Measurements from ENCODE around the gene ENPP6.

Gene ENPP6

GRCh38 chr4:184074677-184075388 is 142.8 kb downstream of the ENPP6 start:
- Histone ChIP-seq H3K36me3 (no peaks in the 10 kb centered on the region), H3K9me3 (peaks cover 18% of the 10 kb centered on the region), H3K27me3 (no peaks in the 10 kb centered on the region), H3K27ac (no peak overlapping the region), H3K4me3 (no peak overlapping the region), H3K4me2 (no peak overlapping the region), H4K20me1 (no peaks in the 10 kb centered on the region), H3K9ac (no peak overlapping the region), H3K4me1 (no peaks in the 10 kb centered on the region)
- TF ChIP-seq Cebpa-rat (IDR thresholded peaks at IDR 0.05), result no peak

DNA sequence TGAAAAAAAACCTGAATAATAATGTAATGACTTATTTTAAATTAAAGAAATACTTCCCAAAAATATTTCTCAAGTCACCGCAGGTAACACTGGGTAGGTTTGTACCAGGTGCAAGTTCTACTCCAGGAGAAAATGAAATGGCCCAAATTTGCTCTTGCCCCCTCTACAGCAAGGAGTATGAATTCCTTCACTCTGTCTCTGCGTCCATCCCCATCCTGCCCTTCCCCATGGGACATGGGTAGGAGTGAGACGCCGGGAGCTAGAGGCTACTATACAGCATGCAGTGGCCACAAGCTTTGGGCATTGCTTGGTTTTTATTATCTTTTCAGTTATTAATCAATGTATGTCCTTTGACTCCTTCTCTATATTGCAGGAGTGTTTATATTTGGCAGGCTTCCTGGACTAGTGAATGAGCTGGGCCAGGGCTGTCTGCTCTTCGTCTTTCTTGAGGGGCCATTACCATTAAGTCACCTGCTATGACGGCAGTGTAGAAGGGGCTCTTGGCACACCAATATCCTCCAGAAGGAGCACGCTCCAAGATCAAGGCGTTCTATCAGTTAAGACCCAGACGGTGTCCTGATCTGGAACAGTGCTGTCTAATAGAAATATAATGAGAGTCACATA is 149.6 kb downstream of the ENPP6 start:
- Histone ChIP-seq H3K27me3 (no peaks in the 10 kb centered on the region), H4K20me1 (no peaks in the 10 kb centered on the region), H3K4me3 (no peak overlapping the region), H3K36me3 (no peaks in the 10 kb centered on the region), H3K9ac (no peak overlapping the region), H3K27ac (no peak overlapping the region), H3K4me2 (no peak overlapping the region), H3K9me3 (peaks cover 13% of the 10 kb centered on the region), H3K4me1 (no peaks in the 10 kb centered on the region)
- no peak for TF ChIP-seq Cebpa-rat (IDR thresholded peaks at IDR 0.05)

GRCh38 chr4:184066584-184067300 is 150.9 kb downstream of the ENPP6 start:
- H3K9me3 ChIP-seq, result 0 out of 2 replicates have a peak, but pooled peaks cover under 1% of the 10 kb centered on the region
- no peaks in the 10 kb centered on the region for H3K36me3 ChIP-seq
- H3K4me2 ChIP-seq, result no peak overlapping the region
- H3K27me3 ChIP-seq, result no peaks in the 10 kb centered on the region
- no peak overlapping the region for H3K4me3 ChIP-seq
- no peaks in the 10 kb centered on the region for H4K20me1 ChIP-seq
- no peak for TF ChIP-seq Cebpa-rat (IDR thresholded peaks at IDR 0.05)
- no peak overlapping the region for H3K9ac ChIP-seq
- no peak overlapping the region for H3K27ac ChIP-seq
- H3K4me1 ChIP-seq, result no peaks in the 10 kb centered on the region

- Histone ChIP-seq H3K4me2 (no peak overlapping the region), H3K36me3 (no peaks in the 10 kb centered on the region), H3K9me3 (no peaks in the 10 kb centered on the region), H3K9ac (no peak overlapping the region), H3K27ac (no peak overlapping the region), H3K4me3 (no peak overlapping the region), H4K20me1 (no peaks in the 10 kb centered on the region), H3K4me1 (no peaks in the 10 kb centered on the region), H3K27me3 (no peaks in the 10 kb centered on the region)
- no peak for TF ChIP-seq Cebpa-rat (IDR thresholded peaks at IDR 0.05)
Measured at GRCh38 chr4:184064877-184065276, 152.8 kb downstream of the ENPP6 start.

DNA sequence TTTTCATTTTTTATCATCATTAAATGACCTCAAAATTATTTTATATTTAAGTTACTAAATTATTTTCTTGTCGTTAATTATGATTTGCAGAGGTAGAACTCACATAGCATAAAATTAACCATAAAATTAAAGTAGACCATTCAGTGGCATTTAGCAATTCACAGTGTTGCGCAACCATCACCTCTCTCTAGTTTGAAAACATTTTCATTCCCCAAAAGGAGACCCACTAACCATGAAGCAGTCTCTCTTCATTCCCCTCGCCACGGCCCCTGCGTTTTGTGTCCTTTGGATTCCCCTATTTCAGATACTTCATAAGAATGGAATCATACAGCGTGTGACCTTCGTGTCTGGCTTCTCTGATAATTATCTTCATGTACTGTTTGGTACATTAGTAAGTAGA is 154.9 kb downstream of the ENPP6 start:
- H3K27ac ChIP-seq, result no peak overlapping the region
- no peak overlapping the region for H3K9ac ChIP-seq
- H3K9me3 ChIP-seq, result no peaks in the 10 kb centered on the region
- peak; percentile 92 for TF ChIP-seq Cebpa-rat (IDR thresholded peaks at IDR 0.05)
- H4K20me1 ChIP-seq, result no peaks in the 10 kb centered on the region
- no peak overlapping the region for H3K4me2 ChIP-seq
- no peaks in the 10 kb centered on the region for H3K4me1 ChIP-seq
- no peaks in the 10 kb centered on the region for H3K36me3 ChIP-seq
- no peaks in the 10 kb centered on the region for H3K27me3 ChIP-seq
- no peak overlapping the region for H3K4me3 ChIP-seq

GRCh38 chr4:184061582-184061981 is 156.1 kb downstream of the ENPP6 start:
- no peaks in the 10 kb centered on the region for H3K36me3 ChIP-seq
- H4K20me1 ChIP-seq, result no peaks in the 10 kb centered on the region
- H3K4me1 ChIP-seq, result no peaks in the 10 kb centered on the region
- no peaks in the 10 kb centered on the region for H3K27me3 ChIP-seq
- H3K4me2 ChIP-seq, result no peak overlapping the region
- H3K27ac ChIP-seq, result no peak overlapping the region
- H3K9me3 ChIP-seq, result no peaks in the 10 kb centered on the region
- no peak for TF ChIP-seq Cebpa-rat (IDR thresholded peaks at IDR 0.05)
- H3K4me3 ChIP-seq, result no peak overlapping the region
- no peak overlapping the region for H3K9ac ChIP-seq

DNA sequence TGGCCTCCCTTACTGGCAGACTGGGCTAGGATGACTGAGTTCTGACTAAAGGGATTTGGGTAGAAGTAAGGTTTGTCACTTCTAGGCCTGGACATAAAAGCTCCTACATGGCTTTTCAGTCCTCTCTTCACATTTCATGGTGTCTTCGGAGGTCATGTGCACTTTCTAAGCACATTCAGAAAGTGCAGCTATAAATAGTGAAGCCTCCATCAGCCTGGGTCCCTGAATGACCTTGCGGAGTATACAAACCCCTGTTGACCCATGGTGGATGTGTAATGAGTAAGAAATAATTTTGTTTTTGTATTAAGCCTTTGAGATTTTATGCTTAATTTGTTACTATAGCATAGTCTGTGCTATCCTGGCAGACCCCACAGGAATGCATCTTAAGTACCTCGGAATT is 158.6 kb downstream of the ENPP6 start:
- Histone ChIP-seq H3K27me3 (no peaks in the 10 kb centered on the region), H3K4me1 (no peaks in the 10 kb centered on the region), H3K9ac (no peak overlapping the region), H3K27ac (no peak overlapping the region), H3K36me3 (no peaks in the 10 kb centered on the region), H3K9me3 (no peaks in the 10 kb centered on the region), H4K20me1 (no peaks in the 10 kb centered on the region), H3K4me2 (no peak overlapping the region), H3K4me3 (no peak overlapping the region)
- no peak for TF ChIP-seq Cebpa-rat (IDR thresholded peaks at IDR 0.05)

GRCh38 chr4:184058026-184058425 is 159.6 kb downstream of the ENPP6 start:
- TF ChIP-seq Cebpa-rat (IDR thresholded peaks at IDR 0.05), result no peak
- no peaks in the 10 kb centered on the region for H3K9me3 ChIP-seq
- no peak overlapping the region for H3K27ac ChIP-seq
- H3K4me2 ChIP-seq, result no peak overlapping the region
- no peaks in the 10 kb centered on the region for H3K27me3 ChIP-seq
- no peak overlapping the region for H3K9ac ChIP-seq
- H3K4me3 ChIP-seq, result no peak overlapping the region
- H3K36me3 ChIP-seq, result no peaks in the 10 kb centered on the region
- no peaks in the 10 kb centered on the region for H3K4me1 ChIP-seq
- H4K20me1 ChIP-seq, result no peaks in the 10 kb centered on the region

GRCh38 chr4:184056877-184057276 is 160.8 kb downstream of the ENPP6 start:
- H3K4me2 ChIP-seq, result no peak overlapping the region
- H4K20me1 ChIP-seq, result no peaks in the 10 kb centered on the region
- H3K4me1 ChIP-seq, result no peaks in the 10 kb centered on the region
- no peaks in the 10 kb centered on the region for H3K36me3 ChIP-seq
- H3K27ac ChIP-seq, result no peak overlapping the region
- H3K4me3 ChIP-seq, result no peak overlapping the region
- H3K9ac ChIP-seq, result no peak overlapping the region
- H3K9me3 ChIP-seq, result no peaks in the 10 kb centered on the region
- no peak for TF ChIP-seq Cebpa-rat (IDR thresholded peaks at IDR 0.05)
- no peaks in the 10 kb centered on the region for H3K27me3 ChIP-seq

DNA sequence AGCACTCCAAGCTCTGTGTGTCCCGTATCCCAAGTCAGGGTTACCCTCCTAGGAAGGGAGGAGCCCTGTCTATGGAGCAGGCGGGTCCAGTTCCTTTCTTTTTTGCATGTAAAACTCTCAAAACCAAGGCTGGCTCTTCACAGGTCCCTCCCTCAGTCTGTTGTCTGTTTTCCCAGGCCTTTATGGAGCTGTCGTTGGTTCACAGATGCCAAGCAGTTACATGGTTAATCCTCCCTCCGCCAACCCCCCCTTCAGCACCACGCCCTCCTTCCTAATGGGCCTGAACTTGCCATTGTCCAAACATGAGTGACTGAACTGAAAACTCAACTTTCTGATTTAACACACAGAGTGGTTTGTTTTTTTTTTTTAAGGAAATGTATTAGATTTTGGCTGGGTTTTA is 164.2 kb downstream of the ENPP6 start:
- no peaks in the 10 kb centered on the region for H3K27me3 ChIP-seq
- H3K9ac ChIP-seq, result no peak overlapping the region
- no peak overlapping the region for H3K4me2 ChIP-seq
- H3K4me3 ChIP-seq, result no peak overlapping the region
- H3K9me3 ChIP-seq, result peaks cover 8% of the 10 kb centered on the region; the same call in 1 of the 2 replicates
- H3K4me1 ChIP-seq, result no peaks in the 10 kb centered on the region
- H3K27ac ChIP-seq, result no peak overlapping the region
- no peak for TF ChIP-seq Cebpa-rat (IDR thresholded peaks at IDR 0.05)
- H4K20me1 ChIP-seq, result no peaks in the 10 kb centered on the region
- no peaks in the 10 kb centered on the region for H3K36me3 ChIP-seq

All from BLaER1 (cell line).